Activated CD4-positive, alpha-beta T cell treated with anti-CD3 and anti-CD28 coated beads, Interleukin-2, amount 10 ng/mL, durations not matched to agents 7 days and 5 days (primary cell): ENCODE data around the gene HSPA6. TPM values are rescaled to one million over a fixed set of nuclear protein-coding genes. Genes with fewer than 3 reads are reported as not detected.
"Not testable (repeated sequence)": the region's sequence is repeated elsewhere in the genome, so short reads cannot be mapped to it uniquely, and the experiment has no call there.

Experiments
- CTCF ChIA-PET: fragments of 350-600 bp; sonication (Branson Sonifier 250); formaldehyde crosslinking; loops from one replicate; lab custom pipeline; 2021; ENCODE audit warnings: antibody characterized with exemption; lab: Charles Lee
- POLR2A ChIA-PET: fragments of 350-600 bp; sonication (Branson Sonifier 250); formaldehyde crosslinking; loops from one replicate; lab custom pipeline; 2021; ENCODE audit warnings: antibody characterized with exemption; lab: Charles Lee
- DNase-seq: peaks from one replicate; pipeline ENCODE4 v3.0.0-alpha.2; 2020
- H3K27ac Mint-ChIP-seq: one replicate; pipeline ENCODE4 v1.8.0; 2021; ENCODE audit warnings: mild to moderate bottlenecking, moderate library complexity, mixed read lengths
- H3K27me3 Mint-ChIP-seq: one replicate; pipeline ENCODE4 v1.8.0; 2021; ENCODE audit warnings: mixed read lengths
- H3K36me3 Mint-ChIP-seq: one replicate; pipeline ENCODE4 v1.8.0; 2021; ENCODE audit warnings: low read depth, mixed read lengths
- H3K4me1 Mint-ChIP-seq: one replicate; pipeline ENCODE4 v1.8.0; 2021; ENCODE audit warnings: mixed read lengths
- H3K4me3 Mint-ChIP-seq: one replicate; pipeline ENCODE4 v1.8.0; 2021; ENCODE audit warnings: mild to moderate bottlenecking, moderate library complexity, mixed read lengths
- H3K9me3 Mint-ChIP-seq: one replicate; pipeline ENCODE4 v1.8.0; 2021; ENCODE audit warnings: mixed read lengths
- total RNA-seq, 2 experiments: library from RNA; stranded (reverse); gene quantifications; one replicate each; pipeline ENCODE4 v1.2.3, GENCODE V29; 2021

HSPA6 gene
- total RNA-seq, 2 experiments from 2014 or later: 0.07 TPM; not detected in 1

GRCh38 chr1:161530671-161531641, 6.6 kb downstream of the HSPA6 start:
- CTCF ChIA-PET: interaction anchor here (0.6 to 1.2 kb wide), 4 partner anchors 9 to 207 kb away, joined by 3 to 5 read pairs (median 3); no protein-coding TSS in a partner anchor
- not testable (repeated sequence) for H3K36me3 Mint-ChIP-seq

GRCh38 chr1:161531986-161532643, 7.8 kb downstream of the HSPA6 start:
- POLR2A ChIA-PET: no interaction called here
- CTCF ChIA-PET: interaction anchor here (1.1 kb wide), 1 partner anchor 206 kb away, joined by 5 read pairs; no protein-coding TSS in a partner anchor
- Mint-ChIP-seq H3K4me3 (no peak overlapping the region), H3K36me3 (no peaks in the 10 kb centered on the region), H3K9me3 (no peaks in the 10 kb centered on the region), H3K27me3 (peaks cover 16% of the 10 kb centered on the region), H3K27ac (peak overlapping the region; percentile 36), H3K4me1 (peaks cover 18% of the 10 kb centered on the region)
- no peak for DNase-seq

More at GRCh38 chr1:161530671-161531641, 6.6 kb downstream of the HSPA6 start:
- Mint-ChIP-seq H3K4me3 (peak overlapping the region; percentile 92), H3K4me1 (peaks cover 18% of the 10 kb centered on the region), H3K27me3 (peaks cover 25% of the 10 kb centered on the region), H3K27ac (peak overlapping the region; percentile 97)
- H3K9me3 Mint-ChIP-seq, POLR2A ChIA-PET: not testable (repeated sequence)
- peak; percentile 92 for DNase-seq

DNA sequence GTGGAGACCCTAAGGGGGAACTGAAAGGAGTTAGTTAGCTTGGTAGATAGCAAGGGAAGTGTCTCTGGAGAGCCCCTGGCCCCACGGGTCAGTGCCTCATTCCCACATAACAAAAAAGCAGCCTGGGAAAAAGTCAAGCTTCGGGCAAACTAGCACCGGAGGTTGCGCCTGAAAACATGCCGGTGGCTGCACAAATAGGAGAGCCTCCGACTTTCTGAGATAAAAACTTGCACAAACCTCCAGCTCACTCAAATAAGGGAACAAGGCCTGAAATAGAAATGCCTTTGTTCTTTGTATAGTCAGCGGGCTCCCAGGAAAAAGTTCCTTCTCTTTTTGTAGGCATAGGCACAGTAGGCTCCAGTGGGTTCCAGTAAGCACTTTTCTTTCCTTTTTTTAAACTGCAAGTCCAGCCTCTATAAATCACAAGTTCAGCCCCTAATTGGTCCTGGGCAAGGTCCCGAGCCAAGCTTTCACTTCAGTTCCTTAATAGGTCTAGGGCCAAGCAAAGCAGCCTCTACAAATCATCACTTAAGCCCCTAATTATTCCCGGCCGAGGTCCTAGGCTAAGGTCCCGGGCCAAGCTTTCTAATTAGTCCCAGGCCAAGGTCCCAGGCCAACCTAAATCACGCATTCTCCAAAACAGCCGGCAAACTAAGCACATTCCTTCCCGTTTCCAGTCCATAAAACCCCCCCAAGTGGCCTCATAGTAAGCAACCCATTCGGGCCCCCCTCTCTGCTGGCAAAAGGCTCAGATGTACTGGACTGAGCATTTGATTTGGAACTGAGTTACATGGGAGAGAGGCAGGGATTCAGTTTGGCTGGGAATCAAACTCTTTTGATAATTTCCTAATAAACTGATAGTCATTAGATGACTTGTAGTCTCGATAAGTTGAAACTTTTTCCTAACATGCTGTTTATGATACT, 8.6 kb downstream of the HSPA6 start:
- DNase-seq, H3K4me3 Mint-ChIP-seq, POLR2A ChIA-PET, H3K27ac Mint-ChIP-seq, H3K9me3 Mint-ChIP-seq, H3K36me3 Mint-ChIP-seq: not testable (repeated sequence)
- Mint-ChIP-seq H3K4me1 (peaks cover 21% of the 10 kb centered on the region), H3K27me3 (peaks cover 16% of the 10 kb centered on the region)
- CTCF ChIA-PET: interaction anchor here (1.1 kb wide), 1 partner anchor 205 kb away, joined by 5 read pairs; no protein-coding TSS in a partner anchor

- H3K4me1 Mint-ChIP-seq: peaks cover 35% of the 10 kb centered on the region
- CTCF ChIA-PET, H3K4me3 Mint-ChIP-seq, H3K9me3 Mint-ChIP-seq, POLR2A ChIA-PET, H3K27me3 Mint-ChIP-seq, H3K36me3 Mint-ChIP-seq, DNase-seq, H3K27ac Mint-ChIP-seq: not testable (repeated sequence)
These were observed 12.8 kb downstream of the HSPA6 start for GRCh38 chr1:161537068-161537669.

DNA sequence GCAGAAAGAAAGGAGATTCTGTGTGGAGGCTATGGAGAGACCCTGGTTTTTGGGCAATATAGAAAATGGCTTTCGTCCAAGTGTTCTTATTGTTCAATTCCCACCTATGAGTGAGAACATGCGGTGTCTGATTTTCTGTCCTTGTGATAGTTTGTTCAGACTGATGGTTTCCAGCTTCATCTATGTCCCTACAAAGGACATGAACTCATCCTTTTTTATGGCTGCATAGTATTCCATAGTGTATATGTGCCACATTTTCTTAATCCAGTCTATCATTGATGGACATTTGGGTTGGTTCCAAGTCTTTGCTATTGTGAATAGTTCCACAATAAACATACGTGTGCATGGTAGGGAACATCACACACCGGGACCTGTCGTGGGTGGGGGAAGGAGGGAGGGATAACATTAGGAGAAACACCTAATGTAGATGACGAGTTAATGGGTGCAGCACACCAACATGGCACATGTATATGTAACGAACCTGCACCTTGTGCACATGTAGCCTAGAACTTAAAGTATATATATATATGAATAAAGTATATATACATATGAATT, 14.7 kb downstream of the HSPA6 start:
- H3K36me3 Mint-ChIP-seq, POLR2A ChIA-PET, CTCF ChIA-PET, DNase-seq, H3K27me3 Mint-ChIP-seq, H3K9me3 Mint-ChIP-seq: not testable (repeated sequence)
- Mint-ChIP-seq H3K27ac (peak overlapping the region; percentile 54), H3K4me3 (peak overlapping the region; percentile 80), H3K4me1 (peaks cover 44% of the 10 kb centered on the region)

- H3K9me3 Mint-ChIP-seq, POLR2A ChIA-PET, H3K27me3 Mint-ChIP-seq, H3K36me3 Mint-ChIP-seq: not testable (repeated sequence)
- Mint-ChIP-seq H3K27ac (peak overlapping the region; percentile 93), H3K4me3 (peak overlapping the region; percentile 80), H3K4me1 (peaks cover 46% of the 10 kb centered on the region)
- DNase-seq: peak; percentile 88
- CTCF ChIA-PET: interaction anchor here (0.7 kb wide), 1 partner anchor 9 kb away, joined by 3 read pairs; no protein-coding TSS in a partner anchor
These were observed 15.6 kb downstream of the HSPA6 start for GRCh38 chr1:161539731-161540569.

- POLR2A ChIA-PET, DNase-seq, H3K27me3 Mint-ChIP-seq, H3K9me3 Mint-ChIP-seq, CTCF ChIA-PET, H3K36me3 Mint-ChIP-seq: not testable (repeated sequence)
- peak overlapping the region; percentile 93 for H3K27ac Mint-ChIP-seq
- H3K4me3 Mint-ChIP-seq: peak overlapping the region; percentile 80
- H3K4me1 Mint-ChIP-seq: peaks cover 51% of the 10 kb centered on the region
These were observed 16.2 kb downstream of the HSPA6 start for GRCh38 chr1:161540570-161540960.

- H3K27me3 Mint-ChIP-seq, POLR2A ChIA-PET, H3K9me3 Mint-ChIP-seq, H3K36me3 Mint-ChIP-seq, CTCF ChIA-PET: not testable (repeated sequence)
- DNase-seq: peak; percentile 61
- H3K27ac Mint-ChIP-seq: peak overlapping the region; percentile 71
- H3K4me1 Mint-ChIP-seq: peaks cover 52% of the 10 kb centered on the region
- peak overlapping the region; percentile 28 for H3K4me3 Mint-ChIP-seq
These were observed 17.8 kb downstream of the HSPA6 start for GRCh38 chr1:161542091-161542559.

DNA sequence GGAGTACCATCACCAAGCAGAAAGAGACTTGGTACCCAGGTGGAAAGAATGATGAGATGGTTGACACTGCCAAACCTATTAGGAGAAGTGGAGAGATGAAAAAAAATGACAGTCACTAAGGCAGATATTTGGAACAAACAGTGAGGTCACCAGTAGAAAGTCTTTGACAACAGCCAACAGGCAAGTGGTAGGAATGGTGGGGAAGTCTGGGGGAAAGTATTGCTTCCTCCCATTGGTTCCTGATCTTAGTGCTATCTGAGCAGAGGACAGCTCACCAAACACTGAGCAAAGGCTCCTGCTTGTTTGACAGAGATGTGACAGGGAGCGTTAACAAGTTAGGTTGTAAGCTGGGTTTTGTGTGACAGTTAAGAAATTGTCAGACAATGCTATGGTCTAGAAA, 18.8 kb downstream of the HSPA6 start:
- H3K9me3 Mint-ChIP-seq, H3K27ac Mint-ChIP-seq, CTCF ChIA-PET, DNase-seq, POLR2A ChIA-PET, H3K27me3 Mint-ChIP-seq, H3K4me3 Mint-ChIP-seq, H3K36me3 Mint-ChIP-seq: not testable (repeated sequence)
- peaks cover 49% of the 10 kb centered on the region for H3K4me1 Mint-ChIP-seq

GRCh38 chr1:161545005-161545731, 20.8 kb downstream of the HSPA6 start:
- peaks cover 37% of the 10 kb centered on the region for H3K4me1 Mint-ChIP-seq
- H3K36me3 Mint-ChIP-seq, H3K27ac Mint-ChIP-seq, H3K9me3 Mint-ChIP-seq, CTCF ChIA-PET, H3K27me3 Mint-ChIP-seq, H3K4me3 Mint-ChIP-seq, DNase-seq, POLR2A ChIA-PET: not testable (repeated sequence)
